Activated naive CD4-positive, alpha-beta T cell treated with anti-CD3 and anti-CD28 coated beads for 36 hours (primary cell): ENCODE results near the gene FLT1. TPM values are rescaled to one million over a fixed set of nuclear protein-coding genes. Genes with fewer than 3 reads are reported as not detected.

Source experiments
- CTCF ChIA-PET: fragments of 350-600 bp; sonication (Branson Sonifier 250); formaldehyde crosslinking; loops from one replicate; lab custom pipeline; 2021; ENCODE audit warnings: antibody characterized with exemption; lab: Charles Lee
- DNase-seq: peaks from one replicate; pipeline ENCODE4 v3.0.0-alpha.2; 2020
- H3K27ac Mint-ChIP-seq: one replicate; pipeline ENCODE4 v1.8.0; 2021; ENCODE audit warnings: mild to moderate bottlenecking, mixed read lengths
- H3K27me3 Mint-ChIP-seq: one replicate; pipeline ENCODE4 v1.8.0; 2021; ENCODE audit warnings: low read depth, mixed read lengths
- H3K36me3 Mint-ChIP-seq: one replicate; pipeline ENCODE4 v1.8.0; 2021; ENCODE audit warnings: low read depth, mixed read lengths
- H3K4me1 Mint-ChIP-seq: one replicate; pipeline ENCODE4 v1.8.0; 2021; ENCODE audit warnings: low read depth, mixed read lengths
- H3K4me3 Mint-ChIP-seq: one replicate; pipeline ENCODE4 v1.8.0; 2021; ENCODE audit warnings: mild to moderate bottlenecking, moderate library complexity, mixed read lengths
- H3K9me3 Mint-ChIP-seq: one replicate; pipeline ENCODE4 v1.8.0; 2021; ENCODE audit warnings: mixed read lengths
- intact Hi-C: fragments of 100-400 bp; cut with micrococcal nuclease; formaldehyde crosslinking; loops from one replicate; pipeline ENCODE4 v1.15.1; 2023
- total RNA-seq, 2 experiments: library from RNA; stranded (reverse); gene quantifications; one replicate each; pipeline ENCODE4 v1.2.3, GENCODE V29; 2021

Gene FLT1
- total RNA-seq, 2 experiments from 2014 or later, result 21.8 to 21.9 TPM

- Mint-ChIP-seq H3K36me3 (peaks cover 11% of the 10 kb centered on the region), H3K4me1 (peaks cover 30% of the 10 kb centered on the region), H3K27me3 (peaks cover 37% of the 10 kb centered on the region), H3K4me3 (peak overlapping the region; percentile 77), H3K27ac (peak overlapping the region; percentile 77), H3K9me3 (no peaks in the 10 kb centered on the region)
- CTCF ChIA-PET, result interaction anchor here (1.3 kb wide), 1 partner anchor 145 kb away, joined by 4 read pairs; no protein-coding TSS in a partner anchor
- no peak for DNase-seq
- intact Hi-C loops, result loop anchor here (2.0 to 5.0 kb wide), 2 partner anchors 135 to 172 kb away; no protein-coding TSS in a partner anchor
Observed at GRCh38 chr13:28493740-28494503, 1.0 kb downstream of the FLT1 start.

DNA sequence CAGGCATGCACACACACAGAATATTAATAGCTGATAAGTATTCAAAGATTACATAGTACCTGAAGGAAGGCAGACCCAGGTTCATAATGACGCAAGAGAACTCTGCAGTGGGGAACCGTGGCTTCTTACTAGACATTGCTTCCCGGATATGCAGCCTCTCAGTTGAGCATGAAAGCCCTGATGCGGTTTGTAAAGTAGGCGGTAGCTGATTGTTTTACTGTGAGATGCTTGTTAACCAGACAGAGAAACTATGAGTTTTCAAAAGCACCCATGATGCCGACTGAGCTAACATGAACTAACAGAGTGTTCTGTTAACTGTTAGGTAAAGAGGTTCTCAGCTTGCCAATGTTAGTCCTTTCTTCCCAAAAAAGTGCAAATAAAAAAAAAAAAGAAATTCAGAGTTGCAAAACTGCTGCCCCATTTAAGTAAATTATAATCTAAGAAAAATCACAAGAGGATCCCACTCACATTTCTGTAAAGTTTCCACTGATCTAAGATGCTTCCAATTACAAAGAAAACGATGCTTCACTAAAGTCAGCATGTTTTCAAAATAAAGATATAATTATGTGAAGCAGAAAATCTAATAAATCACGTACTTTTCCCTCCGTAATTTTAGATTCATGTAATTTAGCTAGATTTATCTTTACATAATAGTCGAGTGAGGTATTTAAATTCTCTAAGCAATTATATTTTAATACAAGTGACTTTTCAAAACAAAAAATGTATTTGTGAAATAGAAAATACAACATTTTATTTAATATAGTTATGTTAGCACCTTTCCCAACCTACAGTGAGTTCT lies 2.2 kb downstream of the FLT1 start:
- H3K27me3 Mint-ChIP-seq, result peaks cover 33% of the 10 kb centered on the region

GRCh38 chr13:28490061-28490460 lies 4.9 kb downstream of the FLT1 start:
- intact Hi-C loops, result loop anchor here (5.0 kb wide), 1 partner anchor 168 kb away; no protein-coding TSS in a partner anchor
- peaks cover 13% of the 10 kb centered on the region for H3K27me3 Mint-ChIP-seq
- no peak for DNase-seq
- H3K9me3 Mint-ChIP-seq, result no peaks in the 10 kb centered on the region
- CTCF ChIA-PET, result interaction anchor here (1.6 kb wide), 1 partner anchor 15 kb away, joined by 5 read pairs; no protein-coding TSS in a partner anchor
- no peak overlapping the region for H3K27ac Mint-ChIP-seq
- peaks cover 24% of the 10 kb centered on the region for H3K4me1 Mint-ChIP-seq
- no peak overlapping the region for H3K4me3 Mint-ChIP-seq
- peaks cover 16% of the 10 kb centered on the region for H3K36me3 Mint-ChIP-seq

More for the DNA sequence above, 2.2 kb downstream of the FLT1 start:
- Mint-ChIP-seq H3K9me3 (no peaks in the 10 kb centered on the region), H3K4me1 (peaks cover 30% of the 10 kb centered on the region), H3K4me3 (peak overlapping the region; percentile 77), H3K27ac (peak overlapping the region; percentile 83), H3K36me3 (peaks cover 14% of the 10 kb centered on the region)
- CTCF ChIA-PET, result interaction anchor here (0.6 to 1.3 kb wide), 2 partner anchors 12 to 146 kb away, joined by 4 read pairs; no protein-coding TSS in a partner anchor
- intact Hi-C loops, result loop anchor here (1.0 to 5.0 kb wide), 6 partner anchors 32 to 353 kb away; partner anchors contain the start of gene POMP
- peak; percentile 84 for DNase-seq

- CTCF ChIA-PET, result interaction anchor here (1.6 kb wide), 1 partner anchor 15 kb away, joined by 5 read pairs; no protein-coding TSS in a partner anchor
- Mint-ChIP-seq H3K9me3 (no peaks in the 10 kb centered on the region), H3K27ac (no peak overlapping the region), H3K36me3 (peaks cover 16% of the 10 kb centered on the region), H3K4me1 (peaks cover 24% of the 10 kb centered on the region), H3K4me3 (no peak overlapping the region), H3K27me3 (peaks cover 13% of the 10 kb centered on the region)
- DNase-seq, result no peak
- intact Hi-C loops, result loop anchor here (5.0 kb wide), 1 partner anchor 72 kb away; no protein-coding TSS in a partner anchor
Observed at GRCh38 chr13:28489524-28489931, 5.4 kb downstream of the FLT1 start.

GRCh38 chr13:28488376-28489005 lies 6.4 kb downstream of the FLT1 start:
- H3K9me3 Mint-ChIP-seq, result no peaks in the 10 kb centered on the region
- no peak overlapping the region for H3K27ac Mint-ChIP-seq
- peaks cover 16% of the 10 kb centered on the region for H3K36me3 Mint-ChIP-seq
- no peak overlapping the region for H3K4me3 Mint-ChIP-seq
- peaks cover 24% of the 10 kb centered on the region for H3K4me1 Mint-ChIP-seq
- peaks cover 11% of the 10 kb centered on the region for H3K27me3 Mint-ChIP-seq
- intact Hi-C loops, result loop anchor here (5.0 kb wide), 1 partner anchor 71 kb away; no protein-coding TSS in a partner anchor
- CTCF ChIA-PET, result no interaction called here
- no peak for DNase-seq

GRCh38 chr13:28485996-28486543 lies 8.9 kb downstream of the FLT1 start:
- H3K4me1 Mint-ChIP-seq, result peaks cover 16% of the 10 kb centered on the region
- no peak for DNase-seq
- H3K9me3 Mint-ChIP-seq, result no peaks in the 10 kb centered on the region
- CTCF ChIA-PET, result no interaction called here
- intact Hi-C loops, result loop anchor here (5.0 kb wide), 1 partner anchor 69 kb away; no protein-coding TSS in a partner anchor
- H3K36me3 Mint-ChIP-seq, result peaks cover 14% of the 10 kb centered on the region
- H3K27me3 Mint-ChIP-seq, result peaks cover 13% of the 10 kb centered on the region
- no peak overlapping the region for H3K27ac Mint-ChIP-seq
- H3K4me3 Mint-ChIP-seq, result no peak overlapping the region

GRCh38 chr13:28485551-28485950 lies 9.4 kb downstream of the FLT1 start:
- CTCF ChIA-PET, result interaction anchor here (0.6 kb wide), 1 partner anchor 625 kb away, joined by 4 read pairs; no protein-coding TSS in a partner anchor
- Mint-ChIP-seq H3K27ac (no peak overlapping the region), H3K27me3 (peaks cover 10% of the 10 kb centered on the region), H3K36me3 (peaks cover 10% of the 10 kb centered on the region), H3K4me1 (peaks cover 12% of the 10 kb centered on the region), H3K9me3 (no peaks in the 10 kb centered on the region), H3K4me3 (no peak overlapping the region)
- DNase-seq, result no peak
- intact Hi-C loops, result loop anchor here (5.0 kb wide), 1 partner anchor 68 kb away; no protein-coding TSS in a partner anchor

- CTCF ChIA-PET, result interaction anchor here (0.6 kb wide), 1 partner anchor 624 kb away, joined by 4 read pairs; no protein-coding TSS in a partner anchor
- intact Hi-C loops, result loop anchor here (5.0 kb wide), 1 partner anchor 68 kb away; no protein-coding TSS in a partner anchor
- peaks cover 10% of the 10 kb centered on the region for H3K36me3 Mint-ChIP-seq
- no peak overlapping the region for H3K27ac Mint-ChIP-seq
- H3K4me1 Mint-ChIP-seq, result peaks cover 8% of the 10 kb centered on the region
- H3K27me3 Mint-ChIP-seq, result peaks cover 9% of the 10 kb centered on the region
- DNase-seq, result no peak
- H3K9me3 Mint-ChIP-seq, result no peaks in the 10 kb centered on the region
- H3K4me3 Mint-ChIP-seq, result no peak overlapping the region
Observed at GRCh38 chr13:28485097-28485496, 9.8 kb downstream of the FLT1 start.

GRCh38 chr13:28483313-28483931 lies 11.5 kb downstream of the FLT1 start:
- CTCF ChIA-PET, result no interaction called here
- Mint-ChIP-seq H3K27me3 (peaks cover 3% of the 10 kb centered on the region), H3K36me3 (peaks cover 5% of the 10 kb centered on the region)

GRCh38 chr13:28479005-28479404 lies 15.9 kb downstream of the FLT1 start:
- intact Hi-C loops, result no loop called here
- Mint-ChIP-seq H3K4me1 (peaks cover 11% of the 10 kb centered on the region), H3K36me3 (peaks cover 3% of the 10 kb centered on the region), H3K9me3 (no peaks in the 10 kb centered on the region), H3K27me3 (peaks cover 3% of the 10 kb centered on the region), H3K27ac (no peak overlapping the region), H3K4me3 (no peak overlapping the region)
- CTCF ChIA-PET, result interaction anchor here (0.5 to 0.6 kb wide), 2 partner anchors 30 to 1755 kb away, joined by 3 to 6 read pairs; no protein-coding TSS in a partner anchor
- no peak for DNase-seq

More at GRCh38 chr13:28483313-28483931, 11.5 kb downstream of the FLT1 start:
- Mint-ChIP-seq H3K27ac (no peak overlapping the region), H3K4me1 (no peaks in the 10 kb centered on the region), H3K9me3 (no peaks in the 10 kb centered on the region), H3K4me3 (no peak overlapping the region)
- intact Hi-C loops, result no loop called here
- no peak for DNase-seq

GRCh38 chr13:28478127-28478526 lies 16.8 kb downstream of the FLT1 start:
- H3K4me3 Mint-ChIP-seq, result no peak overlapping the region
- intact Hi-C loops, result no loop called here
- H3K36me3 Mint-ChIP-seq, result peaks cover 6% of the 10 kb centered on the region
- CTCF ChIA-PET, result interaction anchor here (0.5 kb wide), 1 partner anchor 1755 kb away, joined by 6 read pairs; no protein-coding TSS in a partner anchor
- H3K27ac Mint-ChIP-seq, result no peak overlapping the region
- H3K27me3 Mint-ChIP-seq, result peaks cover 3% of the 10 kb centered on the region
- H3K4me1 Mint-ChIP-seq, result peaks cover 11% of the 10 kb centered on the region
- no peaks in the 10 kb centered on the region for H3K9me3 Mint-ChIP-seq
- no peak for DNase-seq
